ENCODE results near the gene AGAP3.
A peak's percentile ranks its signal among the peaks of the same experiment; 100 is the strongest.

AGAP3 gene

GRCh38 chr7:151091431-151091830 is 5.2 kb downstream of the AGAP3 start:
- DNase-seq (ENCODE audit: extremely low spot score) = peak; percentile 51
- peak; percentile 51 for TF ChIP-seq CTCF (IDR thresholded peaks at IDR 0.05; ENCODE audit: control extremely low read depth, extremely low read depth, low read depth, missing control alignments)
- ChIA-PET POLR2A (no interaction called here), CTCF (interaction anchor here (0.9 to 12.8 kb wide), 3 partner anchors 16 to 108 kb away, joined by 3 to 149 read pairs (median 3); no protein-coding TSS in a partner anchor)

- no peak for DNase-seq (ENCODE audit: extremely low spot score)
- ChIA-PET POLR2A (no interaction called here), CTCF (interaction anchor here (12.8 kb wide), 1 partner anchor 16 kb away, joined by 149 read pairs; no protein-coding TSS in a partner anchor)
- no peak for TF ChIP-seq CTCF (IDR thresholded peaks at IDR 0.05; ENCODE audit: control extremely low read depth, extremely low read depth, low read depth, missing control alignments)
Observed at GRCh38 chr7:151091988-151092387, 5.7 kb downstream of the AGAP3 start.

DNA sequence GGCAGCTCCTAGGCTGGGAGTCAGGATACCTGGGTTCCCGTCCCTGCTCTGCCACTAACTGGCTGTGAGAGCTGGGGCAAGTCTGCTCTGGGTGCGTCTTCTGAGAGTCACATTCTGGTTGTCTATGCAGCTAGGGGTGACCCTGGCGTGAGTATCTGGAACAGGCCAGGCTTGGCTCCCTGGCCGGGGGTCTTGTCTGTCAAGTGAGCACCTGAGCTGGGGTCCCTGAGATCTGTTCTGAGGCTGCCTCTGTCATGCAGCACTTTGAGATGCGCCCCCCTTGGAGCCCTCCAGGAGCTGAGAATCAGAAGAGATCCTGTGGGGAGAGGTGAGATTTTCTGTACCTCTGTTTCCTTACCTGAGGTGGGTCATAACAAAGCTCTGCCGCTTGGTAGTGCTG is 7.5 kb downstream of the AGAP3 start:
- no peak for TF ChIP-seq CTCF (IDR thresholded peaks at IDR 0.05; ENCODE audit: control extremely low read depth, extremely low read depth, low read depth, missing control alignments)
- CTCF ChIA-PET = interaction anchor here (1.6 to 12.8 kb wide), 3 partner anchors 8 to 151 kb away, joined by 3 to 149 read pairs (median 4); no protein-coding TSS in a partner anchor
- DNase-seq (ENCODE audit: extremely low spot score) = no peak
- POLR2A ChIA-PET = no interaction called here

DNA sequence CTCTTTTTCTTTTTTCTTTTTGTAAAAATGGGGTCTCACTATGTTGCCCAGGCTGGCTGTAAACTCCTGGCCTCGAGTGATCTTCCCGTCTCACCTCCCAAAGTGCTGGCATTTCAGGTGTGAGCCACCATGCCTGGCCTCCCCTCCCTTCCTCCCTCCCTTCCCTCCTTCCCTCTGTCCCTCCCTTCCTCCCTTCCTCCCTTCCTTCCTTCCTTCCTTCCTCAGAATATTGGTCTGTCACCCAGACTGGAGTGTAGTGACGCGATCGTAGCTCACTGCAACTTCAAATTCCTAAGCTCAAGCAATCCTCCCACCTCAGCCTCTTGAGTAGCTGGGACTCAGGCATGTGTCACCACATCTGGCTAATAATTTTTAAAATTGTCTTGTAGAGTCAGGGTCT is 8.4 kb downstream of the AGAP3 start:
- TF ChIP-seq CTCF (IDR thresholded peaks at IDR 0.05; ENCODE audit: control extremely low read depth, extremely low read depth, low read depth, missing control alignments) = no peak
- ChIA-PET CTCF (interaction anchor here (1.1 to 12.8 kb wide), 4 partner anchors 9 to 76 kb away, joined by 3 to 149 read pairs (median 7); no protein-coding TSS in a partner anchor), POLR2A (no interaction called here)
- no peak for DNase-seq (ENCODE audit: extremely low spot score)

GRCh38 chr7:151095123-151095797 is 9.0 kb downstream of the AGAP3 start:
- POLR2A ChIA-PET = no interaction called here
- no peak for DNase-seq (ENCODE audit: extremely low spot score)
- TF ChIP-seq CTCF (IDR thresholded peaks at IDR 0.05; ENCODE audit: control extremely low read depth, extremely low read depth, low read depth, missing control alignments) = no peak
- CTCF ChIA-PET = interaction anchor here (1.1 to 12.8 kb wide), 4 partner anchors 9 to 77 kb away, joined by 3 to 149 read pairs (median 7); no protein-coding TSS in a partner anchor

DNA sequence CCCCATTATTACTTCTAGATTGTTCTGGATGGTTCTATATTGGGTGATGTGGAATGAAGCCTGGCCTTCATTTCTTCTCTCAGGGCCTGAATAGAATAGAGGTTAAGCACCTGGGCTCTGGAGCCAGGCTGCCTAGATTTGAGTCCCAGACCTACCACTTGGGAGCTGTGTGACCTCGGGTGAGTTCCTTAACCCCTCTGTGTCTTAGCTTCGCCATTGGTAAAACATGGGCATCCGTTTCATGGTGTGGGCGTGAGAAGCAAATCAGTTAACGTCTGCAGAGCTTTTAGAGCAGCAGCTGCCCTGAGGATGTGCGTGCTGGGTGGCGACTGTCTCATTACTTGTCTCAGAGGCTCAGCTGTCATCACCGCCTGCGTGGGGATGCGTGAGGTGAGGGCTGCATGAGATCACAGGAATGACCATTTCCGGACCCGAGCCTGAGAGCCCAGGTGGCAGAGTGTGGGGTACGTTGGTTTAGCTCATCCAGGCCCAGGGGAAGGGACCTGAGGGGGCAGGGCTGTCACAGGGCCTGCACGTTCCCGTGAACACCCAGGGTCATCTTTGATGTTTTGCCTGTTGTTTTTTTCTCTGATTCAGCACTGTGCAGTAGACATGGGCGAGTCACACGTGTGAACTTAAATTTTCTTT is 9.7 kb downstream of the AGAP3 start:
- ChIA-PET POLR2A (no interaction called here), CTCF (interaction anchor here (1.7 to 12.8 kb wide), 2 partner anchors 12 to 28 kb away, joined by 10 to 149 read pairs; no protein-coding TSS in a partner anchor)
- no peak for TF ChIP-seq CTCF (IDR thresholded peaks at IDR 0.05; ENCODE audit: control extremely low read depth, extremely low read depth, low read depth, missing control alignments)
- no peak for DNase-seq (ENCODE audit: extremely low spot score)

Measured in GM10248 (cell line).